Subcutaneous adipose tissue (tissue), 4 donors: ENCODE measurements around the gene PLEKHA5. TPM values are rescaled to one million over a fixed set of nuclear protein-coding genes. Genes with fewer than 3 reads are reported as not detected.

Experiments used
- total RNA-seq, 4 donors: library from RNA; depleted of rRNA; stranded (reverse); fragments of >200 nt; gene quantifications; one replicate each; pipeline ENCODE4 v1.1.0, GENCODE V29; 2016
- TF ChIP-seq, protein P1 (sequence below): fragments of 450-650 bp; IDR thresholded peaks from one replicate; pipeline ENCODE4 v1.5.1; 2016; ENCODE audit warnings: low read depth, mild to moderate bottlenecking, control low read depth, antibody characterized with exemption, moderate library complexity

Gene PLEKHA5
- total RNA-seq, 4 donors from 2014 or later: 22.3 to 26.3 (median 24.1) TPM

DNA sequence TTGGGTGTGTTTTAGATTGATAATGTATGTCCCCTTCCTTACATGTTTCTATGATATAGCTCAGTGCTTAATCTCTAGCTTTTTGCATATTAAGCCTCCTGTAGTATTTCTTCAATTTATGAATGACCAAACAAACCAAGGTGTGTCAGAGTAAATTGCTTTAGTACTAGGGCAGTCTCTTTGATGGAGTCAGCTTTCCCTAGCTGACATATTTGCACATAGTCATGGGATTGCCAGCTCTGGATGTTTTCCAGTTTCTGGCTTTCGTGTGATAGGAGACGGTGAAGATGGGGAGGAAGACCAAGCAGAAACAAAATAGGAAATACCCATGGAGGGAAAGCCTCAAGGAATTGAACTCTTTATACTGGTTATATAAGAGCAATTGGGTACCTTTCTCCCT lies 148.9 kb downstream of the PLEKHA5 start:
- TF ChIP-seq, protein P1, sequence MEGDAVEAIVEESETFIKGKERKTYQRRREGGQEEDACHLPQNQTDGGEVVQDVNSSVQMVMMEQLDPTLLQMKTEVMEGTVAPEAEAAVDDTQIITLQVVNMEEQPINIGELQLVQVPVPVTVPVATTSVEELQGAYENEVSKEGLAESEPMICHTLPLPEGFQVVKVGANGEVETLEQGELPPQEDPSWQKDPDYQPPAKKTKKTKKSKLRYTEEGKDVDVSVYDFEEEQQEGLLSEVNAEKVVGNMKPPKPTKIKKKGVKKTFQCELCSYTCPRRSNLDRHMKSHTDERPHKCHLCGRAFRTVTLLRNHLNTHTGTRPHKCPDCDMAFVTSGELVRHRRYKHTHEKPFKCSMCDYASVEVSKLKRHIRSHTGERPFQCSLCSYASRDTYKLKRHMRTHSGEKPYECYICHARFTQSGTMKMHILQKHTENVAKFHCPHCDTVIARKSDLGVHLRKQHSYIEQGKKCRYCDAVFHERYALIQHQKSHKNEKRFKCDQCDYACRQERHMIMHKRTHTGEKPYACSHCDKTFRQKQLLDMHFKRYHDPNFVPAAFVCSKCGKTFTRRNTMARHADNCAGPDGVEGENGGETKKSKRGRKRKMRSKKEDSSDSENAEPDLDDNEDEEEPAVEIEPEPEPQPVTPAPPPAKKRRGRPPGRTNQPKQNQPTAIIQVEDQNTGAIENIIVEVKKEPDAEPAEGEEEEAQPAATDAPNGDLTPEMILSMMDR: no peak

DNA sequence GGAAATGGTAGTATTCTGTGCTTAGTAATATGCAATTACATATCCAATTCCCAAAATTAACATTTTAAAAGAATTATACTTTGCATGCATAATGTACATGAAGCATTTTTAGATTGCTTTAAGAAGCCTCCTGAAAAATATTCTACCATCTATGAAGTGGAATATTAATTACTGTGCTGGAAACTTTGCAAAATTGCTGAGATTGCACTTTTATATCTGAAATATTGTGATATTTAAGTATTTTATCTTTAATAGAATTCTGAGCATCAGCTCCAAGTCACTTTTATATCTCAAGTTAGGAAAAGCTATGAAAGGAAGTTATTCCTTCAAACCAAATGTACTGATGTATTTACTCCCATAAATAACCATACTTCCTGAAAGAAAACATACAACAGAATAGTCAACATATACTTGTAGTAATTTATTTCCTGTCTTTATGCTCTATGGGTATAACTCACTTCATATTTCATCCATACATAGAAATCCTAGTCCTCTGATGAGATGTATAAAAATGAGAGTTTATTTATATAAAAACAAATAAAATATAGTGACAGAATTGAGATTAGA lies 152.7 kb downstream of the PLEKHA5 start:
- TF ChIP-seq, protein P1: no peak

DNA sequence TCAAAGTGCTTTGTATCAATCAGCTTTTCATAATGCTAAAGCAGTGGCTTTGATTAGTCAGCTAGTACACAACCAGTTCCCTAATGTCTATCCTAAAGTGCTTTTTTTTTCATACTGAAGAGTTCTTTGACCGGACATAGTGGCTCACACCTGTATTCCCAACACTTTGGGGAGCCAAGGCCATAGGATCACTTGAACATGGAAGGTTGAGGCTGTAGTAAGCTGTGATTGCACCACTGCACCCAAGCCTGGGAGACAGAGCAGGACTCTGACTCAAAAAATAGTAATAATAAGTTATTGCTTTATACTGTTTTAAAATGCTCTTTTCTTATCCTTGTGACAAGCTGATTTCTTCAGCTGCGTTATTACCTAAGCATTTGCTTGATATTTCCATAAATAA lies 155.1 kb downstream of the PLEKHA5 start:
- TF ChIP-seq, protein P1: no peak

DNA sequence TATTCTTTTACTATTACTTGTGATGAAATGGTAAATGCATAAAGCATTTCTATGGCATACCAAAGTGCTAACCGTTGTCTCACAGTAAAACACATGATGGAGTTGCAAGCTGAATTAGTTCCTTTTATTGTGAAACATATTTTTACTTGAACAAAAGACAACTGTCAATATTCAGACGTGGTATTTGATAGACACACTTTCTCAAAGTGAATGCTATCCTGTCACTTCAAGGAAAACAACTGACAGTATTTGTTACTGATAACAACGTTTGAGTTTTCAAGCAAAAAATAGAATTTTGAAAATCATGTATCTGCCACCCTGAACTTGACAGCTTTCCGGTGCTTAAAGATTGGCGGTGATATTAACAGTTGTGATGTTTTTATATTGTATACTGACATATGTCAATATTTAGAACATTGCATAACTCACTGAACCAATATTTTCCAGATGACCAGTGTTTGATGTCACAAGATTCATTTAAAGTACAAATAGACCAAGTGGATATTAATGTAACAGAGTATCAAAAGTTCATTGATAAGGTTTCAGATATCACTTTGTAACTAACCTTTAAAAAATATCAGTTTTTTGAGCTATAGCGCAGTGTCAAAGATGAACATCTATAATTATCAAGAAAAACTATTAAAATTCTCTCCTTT lies 156.4 kb downstream of the PLEKHA5 start:
- TF ChIP-seq, protein P1: no peak

DNA sequence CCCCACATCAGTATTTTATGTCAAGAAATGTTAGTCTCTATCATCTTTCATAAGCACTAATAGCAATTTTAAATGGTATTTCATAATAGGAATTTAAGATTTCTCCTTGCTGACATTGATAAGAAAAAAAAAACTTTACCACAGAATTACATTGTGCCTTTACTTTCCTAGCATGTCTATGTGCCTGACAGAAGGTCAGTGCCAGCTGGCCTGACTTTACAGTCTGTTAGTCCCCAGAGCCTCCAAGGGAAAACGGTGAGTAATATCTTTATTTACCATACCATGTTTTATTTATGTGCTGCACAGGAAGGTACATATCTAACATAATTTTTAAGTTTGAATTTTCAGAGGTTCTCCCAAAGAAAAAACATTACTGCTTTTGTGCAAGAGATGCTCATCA lies 157.8 kb downstream of the PLEKHA5 start:
- TF ChIP-seq, protein P1: no peak

DNA sequence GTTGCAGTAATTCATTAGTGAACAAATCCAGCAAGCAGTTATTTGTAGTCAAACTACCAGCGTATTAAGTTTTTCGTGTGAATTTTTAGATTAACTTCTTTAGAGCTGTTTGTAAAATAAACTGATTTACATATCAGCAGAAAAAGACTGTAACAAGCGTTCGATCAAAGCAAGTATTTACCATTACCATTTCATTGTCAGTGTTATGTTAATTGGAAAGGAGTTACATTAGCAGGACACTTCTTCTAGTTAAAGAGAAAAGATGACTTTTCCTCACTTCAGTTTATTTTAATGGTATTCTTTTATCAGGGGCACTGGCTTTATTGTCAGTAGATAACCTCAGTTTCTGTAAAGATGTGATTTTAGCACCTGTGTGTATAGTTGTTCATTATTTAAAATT lies 158.6 kb downstream of the PLEKHA5 start:
- TF ChIP-seq, protein P1: no peak

DNA sequence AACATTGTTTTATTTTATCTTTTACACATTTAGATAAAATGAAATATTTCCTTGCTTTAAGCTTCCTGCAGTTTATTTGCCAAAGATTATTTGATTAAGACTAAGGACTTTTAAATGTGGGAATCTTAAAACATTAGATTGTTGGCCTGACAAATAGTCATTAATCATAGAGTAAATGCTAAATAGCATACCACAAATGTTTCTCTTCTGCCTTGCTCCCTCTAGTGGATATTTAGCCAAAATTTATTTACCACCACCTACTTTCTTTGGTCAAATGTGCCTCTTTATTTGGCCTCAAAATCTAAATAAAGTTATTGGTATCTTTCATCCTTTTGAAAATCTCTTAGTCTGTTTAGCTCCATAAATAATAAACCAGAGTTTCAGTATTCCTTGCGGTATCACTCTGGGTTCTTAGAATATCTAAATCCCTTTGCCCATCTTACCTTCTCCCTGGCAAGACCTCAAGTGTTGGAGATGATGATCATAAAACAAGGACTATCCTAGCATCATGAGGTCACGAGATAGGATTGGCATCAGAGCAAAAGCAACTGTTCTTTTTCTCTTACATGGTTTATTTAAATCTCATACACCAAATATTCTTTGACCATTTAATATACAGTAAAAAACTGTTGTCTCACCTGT lies 159.2 kb downstream of the PLEKHA5 start:
- TF ChIP-seq, protein P1: no peak
